A673 (cell line): ENCODE results near the gene CASP5. TPM values are rescaled to one million over a fixed set of nuclear protein-coding genes. Genes with fewer than 3 reads are reported as not detected.

Experiments used
- BruUV-seq: library from RNA; stranded (reverse); fragments of 400-500 nt; replicated peaks from 2 replicates; lab custom pipeline; 2021; lab: Mats Ljungman, UMichigan
- CTCF ChIA-PET: fragments of 300-600 bp; sonication (Branson Sonifier 250); formaldehyde crosslinking; loops from one replicate; lab custom pipeline; 2022; ENCODE audit warnings: antibody characterized with exemption; lab: Charles Lee
- POLR2A ChIA-PET: fragments of 300-600 bp; sonication (Branson Sonifier 250); formaldehyde crosslinking; loops from one replicate; lab custom pipeline; 2022; ENCODE audit warnings: antibody characterized with exemption; ENCODE audit not compliant: low non-redundant PET; lab: Charles Lee
- DNase-seq: peaks from one replicate; pipeline ENCODE4 v3.0.0-alpha.2; 2015; ENCODE audit warnings: low spot score
- H3K27ac ChIP-seq: fragments of 200-600 bp; sonication (generic); 2 replicates; pipeline ENCODE4 v1.5.1; 2016; ENCODE audit warnings: mixed run types, low read depth, mild to moderate bottlenecking, mixed read lengths, antibody characterized with exemption, low read length; ENCODE audit not compliant: poor library complexity, severe bottlenecking
- H3K27me3 ChIP-seq: fragments of 200-600 bp; sonication (generic); replicated peaks from 2 replicates; pipeline ENCODE4 v1.6.1; 2017; ENCODE audit warnings: mixed run types, low read depth, mild to moderate bottlenecking, mixed read lengths, antibody characterized with exemption, low read length; ENCODE audit not compliant: insufficient read depth, poor library complexity
- H3K36me3 ChIP-seq: fragments of 200-600 bp; sonication (generic); 2 replicates; pipeline ENCODE4 v1.6.1; 2016; ENCODE audit warnings: mixed run types, mild to moderate bottlenecking, mixed read lengths, antibody characterized with exemption, low read length; ENCODE audit not compliant: insufficient read depth, poor library complexity, severe bottlenecking
- H3K4me1 ChIP-seq: fragments of 200-600 bp; sonication (generic); 2 replicates; pipeline ENCODE4 v1.6.1; 2017; ENCODE audit warnings: mixed run types, mild to moderate bottlenecking, mixed read lengths, antibody characterized with exemption, low read length; ENCODE audit not compliant: insufficient read depth, poor library complexity, severe bottlenecking
- H3K4me3 ChIP-seq: fragments of 200-600 bp; sonication (generic); 2 replicates; pipeline ENCODE4 v1.5.1; 2016; ENCODE audit warnings: low read depth, mixed run types, mild to moderate bottlenecking, mixed read lengths, low read length; ENCODE audit not compliant: poor library complexity, severe bottlenecking
- H3K9me3 ChIP-seq: fragments of 200-600 bp; sonication (generic); 2 replicates; pipeline ENCODE4 v1.6.1; 2016; ENCODE audit warnings: mixed run types, low read depth, mild to moderate bottlenecking, mixed read lengths, antibody characterized with exemption, low read length; ENCODE audit not compliant: poor library complexity, severe bottlenecking
- CTCF ChIP-seq: fragments of 300-800, 200-600 bp; sonication (generic); conservative IDR thresholded peaks from 2 replicates; pipeline ENCODE4 v1.5.1; 2017; ENCODE audit warnings: low read depth, mild to moderate bottlenecking, antibody characterized with exemption, low read length, moderate library complexity, mixed read lengths
- EZH2 ChIP-seq: fragments of 200-600 bp; sonication (generic); IDR thresholded peaks from 2 replicates; pipeline ENCODE4 v1.6.1; 2017; ENCODE audit warnings: borderline replicate concordance, low read depth, mild to moderate bottlenecking, mixed read lengths, antibody characterized with exemption, low read length; ENCODE audit not compliant: poor library complexity, severe bottlenecking
- intact Hi-C: fragments of 100-400 bp; cut with micrococcal nuclease; formaldehyde crosslinking; loops from one replicate; pipeline ENCODE4 v1.10.0; 2022; ENCODE audit not compliant: unreplicated experiment
- total RNA-seq: library from RNA; stranded (reverse); gene quantifications from 2 replicates; pipeline ENCODE4 v1.2.3, GENCODE V29; 2021

Gene CASP5
- total RNA-seq, 1 experiment from 2014 or later, result not detected

- Histone ChIP-seq H3K9me3 (no peaks in the 10 kb centered on the region), H3K4me3 (no peak overlapping the region), H3K36me3 (no peaks in the 10 kb centered on the region), H3K27me3 (no peaks in the 10 kb centered on the region), H3K4me1 (no peaks in the 10 kb centered on the region), H3K27ac (no peak overlapping the region)
- intact Hi-C loops, result no loop called here
- DNase-seq, result no peak
- no peak for TF ChIP-seq EZH2
- no peak for TF ChIP-seq CTCF
- ChIA-PET POLR2A (no interaction called here), CTCF (no interaction called here)
- no TSS peak for BruUV-seq
Observed at GRCh38 chr11:105007463-105007862, 15.5 kb downstream of the CASP5 start.

- DNase-seq, result no peak
- POLR2A ChIA-PET, result no interaction called here
- Histone ChIP-seq H3K4me3 (no peak overlapping the region), H3K27ac (no peak overlapping the region), H3K36me3 (no peaks in the 10 kb centered on the region), H3K4me1 (no peaks in the 10 kb centered on the region), H3K9me3 (no peaks in the 10 kb centered on the region), H3K27me3 (no peaks in the 10 kb centered on the region)
- BruUV-seq, result no TSS peak
- TF ChIP-seq EZH2, result no peak
- TF ChIP-seq CTCF, result no peak
- intact Hi-C loops, result no loop called here
- CTCF ChIA-PET, result no interaction called here
Observed at GRCh38 chr11:105005451-105005845, 17.5 kb downstream of the CASP5 start.

- H3K36me3 ChIP-seq, result no peaks in the 10 kb centered on the region
- ChIA-PET CTCF (no interaction called here), POLR2A (no interaction called here)
- TF ChIP-seq EZH2, result no peak
- TF ChIP-seq CTCF, result no peak
- no peaks in the 10 kb centered on the region for H3K27me3 ChIP-seq
- H3K9me3 ChIP-seq, result no peaks in the 10 kb centered on the region
- no peaks in the 10 kb centered on the region for H3K4me1 ChIP-seq
- BruUV-seq, result no TSS peak
- H3K27ac ChIP-seq, result no peak overlapping the region
- no peak overlapping the region for H3K4me3 ChIP-seq
- DNase-seq, result no peak
- intact Hi-C loops, result no loop called here
Observed at GRCh38 chr11:105004021-105004420, 18.9 kb downstream of the CASP5 start.
